ENCODE results near the gene RASSF3.

RASSF3 gene

GRCh38 chr12:64736771-64737170, 126.5 kb downstream of the RASSF3 start:
- DNase-seq: no peak

- DNase-seq: no peak
Measured at GRCh38 chr12:64737539-64737938, 127.2 kb downstream of the RASSF3 start.

GRCh38 chr12:64739778-64740177, 129.5 kb downstream of the RASSF3 start:
- no peak for DNase-seq

GRCh38 chr12:64740646-64741045, 130.4 kb downstream of the RASSF3 start:
- DNase-seq: no peak

- DNase-seq: no peak
Measured at GRCh38 chr12:64742416-64742815, 132.1 kb downstream of the RASSF3 start.

- no peak for DNase-seq
Measured at GRCh38 chr12:64743206-64743605, 132.9 kb downstream of the RASSF3 start.

GRCh38 chr12:64744422-64745258, 134.3 kb downstream of the RASSF3 start:
- no peak for DNase-seq

GRCh38 chr12:64745259-64745807, 135.0 kb downstream of the RASSF3 start:
- no peak for DNase-seq

GRCh38 chr12:64745980-64746379, 135.7 kb downstream of the RASSF3 start:
- DNase-seq: no peak

GRCh38 chr12:64746663-64747062, 136.4 kb downstream of the RASSF3 start:
- no peak for DNase-seq
